Fibroblast of villous mesenchyme (primary cell): ENCODE results near the gene ADCY2. TPM values are rescaled to one million over a fixed set of nuclear protein-coding genes. Genes with fewer than 3 reads are reported as not detected.

Experiments
- DNase-seq: peaks from one replicate; pipeline ENCODE4 v3.0.0-alpha.2; 2010; ENCODE audit warnings: low read depth
- H3K4me3 ChIP-seq: 2 replicates; pipeline ENCODE4 v1.5.1; 2011; ENCODE audit warnings: low read depth, mild to moderate bottlenecking, low read length
- CTCF ChIP-seq: IDR thresholded peaks from 2 replicates; pipeline ENCODE4 v1.5.1; 2012; ENCODE audit warnings: low read depth, mild to moderate bottlenecking, low read length; ENCODE audit not compliant: insufficient read depth
- total RNA-seq: library from RNA; depleted of rRNA; stranded (reverse); fragments of >200 nt; gene quantifications from 2 replicates; pipeline ENCODE4 v1.2.3, GENCODE V29; 2012

The ADCY2 gene
- total RNA-seq: under 0.01 and 0.32 TPM in 2 replicates

GRCh38 chr5:7395947-7396712, at the start of gene ADCY2:
TSS of gene ADCY2 (plus strand) at chr5:7396138. CDS start at chr5:7396297, 159 bp downstream.
- TF ChIP-seq CTCF: no peak
- no peak within 1 kb of the TSS for H3K4me3 ChIP-seq
- no peak for DNase-seq

GRCh38 chr5:7347377-7347776, 48.6 kb upstream of the ADCY2 start:
- DNase-seq: no peak
- no peak for TF ChIP-seq CTCF
- no peak overlapping the region for H3K4me3 ChIP-seq

- no peak overlapping the region for H3K4me3 ChIP-seq
- no peak for TF ChIP-seq CTCF
- no peak for DNase-seq
These were observed 47.6 kb upstream of the ADCY2 start for GRCh38 chr5:7348168-7348854.

GRCh38 chr5:7361593-7361992, 34.3 kb upstream of the ADCY2 start:
- no peak for DNase-seq
- TF ChIP-seq CTCF: no peak
- no peak overlapping the region for H3K4me3 ChIP-seq

GRCh38 chr5:7363067-7363677, 32.8 kb upstream of the ADCY2 start:
- DNase-seq: no peak
- no peak for TF ChIP-seq CTCF
- H3K4me3 ChIP-seq: no peak overlapping the region

GRCh38 chr5:7364226-7364875, 31.6 kb upstream of the ADCY2 start:
- DNase-seq: no peak

More at GRCh38 chr5:7364226-7364875, 31.6 kb upstream of the ADCY2 start:
- no peak for TF ChIP-seq CTCF
- no peak overlapping the region for H3K4me3 ChIP-seq
